Hematopoietic multipotent progenitor cell treated with erythropoietin and hydrocortisone succinate and interleukin-3 and kit ligand, for 4 days (in vitro differentiated cells): ENCODE measurements around the gene TAS2R13.

Experiments used
- DNase-seq: peaks from one replicate; pipeline ENCODE4 v3.0.0-alpha.2; 2015

Gene TAS2R13

GRCh38 chr12:10863512-10864218 is 45.7 kb downstream of the TAS2R13 start:
- no peak for DNase-seq

GRCh38 chr12:10861366-10861765 is 48.0 kb downstream of the TAS2R13 start:
- no peak for DNase-seq
